CD4-positive, alpha-beta memory T cell (primary cell): ENCODE measurements around the gene SP5. TPM values are rescaled to one million over a fixed set of nuclear protein-coding genes. Genes with fewer than 3 reads are reported as not detected.

Source experiments
- CTCF ChIA-PET: fragments of 350-600 bp; sonication (Branson Sonifier 250); formaldehyde crosslinking; loops from one replicate; lab custom pipeline; 2021; ENCODE audit warnings: inconsistent platforms; ENCODE audit not compliant: partially characterized antibody; lab: Charles Lee
- POLR2A ChIA-PET: fragments of 350-600 bp; sonication (Branson Sonifier 250); formaldehyde crosslinking; loops from one replicate; lab custom pipeline; 2021; ENCODE audit not compliant: partially characterized antibody; lab: Charles Lee
- DNase-seq, 5 donors: peaks; one replicate each; pipeline versions ENCODE4 v3.0.0 to v3.0.0-alpha.2; 2020 to 2022; ENCODE audit warnings: mixed read lengths in 1 of 5
- H3K27ac ChIP-seq: one replicate; pipeline ENCODE4 v1.7.0; 2013; ENCODE audit warnings: low read depth, low read length
- H3K27me3 ChIP-seq: 2 replicates; pipeline ENCODE4 v1.7.0; 2013; ENCODE audit warnings: mild to moderate bottlenecking, low read length, moderate library complexity; ENCODE audit not compliant: insufficient read depth
- H3K36me3 ChIP-seq: 2 replicates; pipeline ENCODE4 v1.7.0; 2013; ENCODE audit warnings: mild to moderate bottlenecking, low read length, moderate library complexity; ENCODE audit not compliant: insufficient read depth
- H3K4me1 ChIP-seq: 2 replicates; pipeline ENCODE4 v1.7.0; 2013; ENCODE audit warnings: mild to moderate bottlenecking, low read length, moderate library complexity; ENCODE audit not compliant: insufficient read depth
- H3K4me3 ChIP-seq, 2 donors: one replicate each; pipeline ENCODE4 v1.7.0; 2013; ENCODE audit warnings: low read length in 2 of 2, mild to moderate bottlenecking in 1 of 2
- H3K9me3 ChIP-seq, 2 donors: one replicate each; pipeline ENCODE4 v1.7.0; 2013; ENCODE audit warnings: low read length in 2 of 2, control low read depth in 1 of 2; ENCODE audit not compliant: control insufficient read depth in 1 of 2
- H3K27ac Mint-ChIP-seq, 7 donors: one replicate each; pipeline ENCODE4 v1.8.0; 2020 to 2021; ENCODE audit warnings: mixed read lengths in 7 of 7, mild to moderate bottlenecking in 6 of 7, inconsistent platforms in 3 of 7, moderate library complexity in 3 of 7
- H3K27me3 Mint-ChIP-seq, 2 donors: one replicate each; pipeline ENCODE4 v1.8.0; 2020 to 2021; ENCODE audit warnings: mixed read lengths in 2 of 2
- H3K36me3 Mint-ChIP-seq, 2 donors: one replicate each; pipeline ENCODE4 v1.8.0; 2020 to 2021; ENCODE audit warnings: mixed read lengths in 2 of 2, inconsistent platforms in 1 of 2, mild to moderate bottlenecking in 1 of 2
- H3K4me1 Mint-ChIP-seq, 4 donors: one replicate each; pipeline ENCODE4 v1.8.0; 2020 to 2021; ENCODE audit warnings: mixed read lengths in 4 of 4, mild to moderate bottlenecking in 1 of 4
- H3K4me3 Mint-ChIP-seq, 8 donors: one replicate each; pipeline ENCODE4 v1.8.0; 2020 to 2021; ENCODE audit warnings: mixed read lengths in 8 of 8, mild to moderate bottlenecking in 7 of 8, moderate library complexity in 6 of 8, inconsistent platforms in 3 of 8
- H3K9me3 Mint-ChIP-seq, 8 donors: one replicate each; pipeline ENCODE4 v1.8.0; 2020 to 2021; ENCODE audit warnings: mixed read lengths in 8 of 8, mild to moderate bottlenecking in 5 of 8, inconsistent platforms in 3 of 8, moderate library complexity in 1 of 8
- intact Hi-C: fragments of 100-400 bp; cut with micrococcal nuclease; formaldehyde crosslinking; loops from one replicate; pipeline ENCODE4 v1.15.1; 2023
- polyA plus RNA-seq, 2 donors: library from polyadenylated mRNA; unstranded; fragments of 300-500 nt; fragmentation: Illumina TruSeq; gene quantifications; one replicate each; pipeline ENCODE4 v1.2.3, GENCODE V29; 2021
- total RNA-seq, 2 experiments: library from RNA; stranded (reverse); gene quantifications; one replicate each; pipeline ENCODE4 v1.2.3, GENCODE V29; 2021

SP5 gene
- total and polyA plus RNA-seq, 4 experiments from 2014 or later = not detected

DNA sequence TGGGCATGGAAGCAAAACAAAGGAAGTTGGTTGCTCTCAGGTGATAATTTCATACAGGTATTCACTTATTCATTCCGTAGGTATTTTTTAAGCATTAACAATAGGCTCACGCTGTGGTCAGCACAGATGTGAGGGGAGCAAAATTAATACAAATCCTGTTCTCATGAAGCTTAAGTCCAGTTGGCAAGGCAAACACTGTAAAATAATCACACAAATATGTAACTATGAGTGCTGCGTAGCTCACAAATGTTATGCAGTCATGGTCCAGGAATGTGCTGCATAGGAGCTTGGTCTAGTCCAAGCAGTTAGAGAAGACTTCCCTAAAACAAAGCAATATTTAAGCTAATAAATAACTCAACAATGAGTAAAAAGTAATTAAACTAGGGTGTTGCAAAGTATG, 23.9 kb downstream of the SP5 start:
- no peak for DNase-seq
- intact Hi-C loops = no loop called here
- Histone ChIP-seq H3K4me3 (no peak overlapping the region), H3K9me3 (no peaks in the 10 kb centered on the region), H3K27me3 (peaks cover 6% of the 10 kb centered on the region), H3K36me3 (no peaks in the 10 kb centered on the region), H3K4me1 (no peaks in the 10 kb centered on the region), H3K27ac (no peak overlapping the region)
- Mint-ChIP-seq H3K27ac (no peak overlapping the region), H3K4me3 (no peak overlapping the region), H3K4me1 (no peaks in the 10 kb centered on the region), H3K27me3 (peaks cover 15% of the 10 kb centered on the region in 2 donors), H3K36me3 (no peaks in the 10 kb centered on the region), H3K9me3 (peaks cover 0 to 14% (median 5%) of the 10 kb centered on the region in 8 donors)
- ChIA-PET POLR2A (no interaction called here), CTCF (interaction anchor here (0.5 to 1.1 kb wide), 2 partner anchors 330 to 1818 kb away, joined by 3 read pairs; no protein-coding TSS in a partner anchor)

DNA sequence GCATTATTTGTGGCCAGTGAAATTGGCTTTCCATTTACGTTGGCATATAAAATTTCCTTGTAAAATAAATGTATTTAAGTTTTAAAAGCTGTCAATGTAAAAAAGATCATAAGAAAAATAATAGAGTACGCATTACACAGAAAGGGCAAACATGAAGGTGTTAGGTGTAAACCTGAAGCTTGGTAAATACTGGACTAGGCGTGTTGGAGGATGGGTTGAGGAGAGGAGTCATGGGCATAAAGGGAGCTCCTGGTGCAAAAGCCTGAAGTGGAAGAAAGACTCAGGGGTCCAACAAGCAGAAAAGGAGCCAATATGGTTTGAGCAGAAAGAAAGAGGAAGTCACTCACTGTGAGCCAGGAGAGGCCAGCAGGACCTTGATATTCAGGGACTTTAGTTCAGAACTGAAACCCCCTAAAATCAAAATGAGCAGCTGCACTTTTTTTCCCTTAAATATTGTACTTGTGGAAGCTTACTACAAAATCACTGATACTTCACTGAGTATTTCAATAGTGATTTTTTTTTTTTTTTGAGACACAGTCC, 24.4 kb downstream of the SP5 start:
- Mint-ChIP-seq H3K36me3 (no peaks in the 10 kb centered on the region), H3K4me1 (no peaks in the 10 kb centered on the region), H3K27ac (no peak overlapping the region), H3K9me3 (peaks cover 0 to 14% (median 5%) of the 10 kb centered on the region in 8 donors), H3K27me3 (peaks cover 18 to 20% of the 10 kb centered on the region in 2 donors), H3K4me3 (no peak overlapping the region)
- Histone ChIP-seq H3K27ac (no peak overlapping the region), H3K36me3 (no peaks in the 10 kb centered on the region), H3K4me1 (no peaks in the 10 kb centered on the region), H3K4me3 (no peak overlapping the region), H3K9me3 (no peaks in the 10 kb centered on the region), H3K27me3 (peaks cover 6% of the 10 kb centered on the region)
- CTCF ChIA-PET = interaction anchor here (0.5 to 1.1 kb wide), 2 partner anchors 330 to 1818 kb away, joined by 3 read pairs; no protein-coding TSS in a partner anchor
- POLR2A ChIA-PET = no interaction called here
- DNase-seq = no peak
- intact Hi-C loops = no loop called here

DNA sequence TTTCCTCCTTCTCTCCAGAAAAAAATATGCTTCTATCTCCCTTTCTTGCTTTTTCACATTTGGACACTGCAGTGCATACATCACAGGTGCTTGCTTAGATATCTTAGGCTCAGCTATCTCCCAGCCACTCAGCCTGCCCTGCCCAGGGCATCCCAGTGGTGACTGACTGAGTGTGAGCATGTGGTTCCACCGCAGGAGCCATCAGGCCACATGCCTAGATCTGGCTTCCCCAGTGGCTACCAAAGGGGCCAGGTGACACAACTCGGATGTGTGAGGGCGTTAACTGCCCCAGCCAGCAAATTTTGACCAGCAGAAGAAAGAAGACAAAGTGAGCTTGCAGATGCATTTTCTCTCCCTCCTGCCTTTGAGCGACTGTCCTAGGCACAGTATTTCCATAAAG, 25.5 kb downstream of the SP5 start:
- H3K36me3 Mint-ChIP-seq = no peaks in the 10 kb centered on the region
- H3K9me3 ChIP-seq = no peaks in the 10 kb centered on the region
- H3K4me1 Mint-ChIP-seq = no peaks in the 10 kb centered on the region
- no peaks in the 10 kb centered on the region for H3K4me1 ChIP-seq
- H3K4me3 ChIP-seq = no peak overlapping the region
- H3K9me3 Mint-ChIP-seq = peaks cover 0 to 14% (median 5%) of the 10 kb centered on the region in 8 donors
- H3K36me3 ChIP-seq = no peaks in the 10 kb centered on the region
- CTCF ChIA-PET = no interaction called here
- no peak for DNase-seq
- H3K27ac Mint-ChIP-seq = no peak overlapping the region
- no peak overlapping the region for H3K4me3 Mint-ChIP-seq
- intact Hi-C loops = no loop called here
- peaks cover 22 to 25% of the 10 kb centered on the region in 2 donors for H3K27me3 Mint-ChIP-seq
- H3K27ac ChIP-seq = no peak overlapping the region
- H3K27me3 ChIP-seq = peaks cover 6% of the 10 kb centered on the region
- POLR2A ChIA-PET = no interaction called here

DNA sequence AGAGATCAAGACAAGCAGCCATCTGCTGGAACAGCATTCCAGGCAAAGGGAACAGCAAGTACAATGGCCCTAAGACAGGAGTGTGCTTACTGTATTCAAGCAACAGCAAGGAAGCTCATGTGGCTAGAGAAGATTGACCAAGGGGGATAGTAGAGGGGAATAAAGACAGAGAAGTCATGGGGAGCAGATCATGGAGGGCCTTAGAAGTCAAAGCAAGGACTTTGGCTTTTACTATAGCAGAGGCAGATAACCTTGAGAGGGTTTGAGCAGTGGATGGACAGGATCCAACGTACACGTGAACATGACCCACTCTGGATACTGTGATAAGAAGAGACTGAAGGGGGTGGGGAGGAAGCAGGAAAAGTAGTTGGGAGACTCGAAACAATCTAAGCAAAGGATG, 26.9 kb downstream of the SP5 start:
- Histone ChIP-seq H3K36me3 (no peaks in the 10 kb centered on the region), H3K9me3 (no peaks in the 10 kb centered on the region), H3K4me3 (no peak overlapping the region), H3K27me3 (peaks cover 6% of the 10 kb centered on the region), H3K27ac (no peak overlapping the region), H3K4me1 (no peaks in the 10 kb centered on the region)
- intact Hi-C loops = no loop called here
- ChIA-PET POLR2A (no interaction called here), CTCF (no interaction called here)
- no peak overlapping the region for H3K27ac Mint-ChIP-seq
- H3K36me3 Mint-ChIP-seq = no peaks in the 10 kb centered on the region
- H3K4me1 Mint-ChIP-seq = no peaks in the 10 kb centered on the region
- no peak for DNase-seq
- peaks cover 17 to 23% of the 10 kb centered on the region in 2 donors for H3K27me3 Mint-ChIP-seq
- H3K4me3 Mint-ChIP-seq = no peak overlapping the region
- H3K9me3 Mint-ChIP-seq = peaks cover 0 to 10% (median 3%) of the 10 kb centered on the region in 8 donors

DNA sequence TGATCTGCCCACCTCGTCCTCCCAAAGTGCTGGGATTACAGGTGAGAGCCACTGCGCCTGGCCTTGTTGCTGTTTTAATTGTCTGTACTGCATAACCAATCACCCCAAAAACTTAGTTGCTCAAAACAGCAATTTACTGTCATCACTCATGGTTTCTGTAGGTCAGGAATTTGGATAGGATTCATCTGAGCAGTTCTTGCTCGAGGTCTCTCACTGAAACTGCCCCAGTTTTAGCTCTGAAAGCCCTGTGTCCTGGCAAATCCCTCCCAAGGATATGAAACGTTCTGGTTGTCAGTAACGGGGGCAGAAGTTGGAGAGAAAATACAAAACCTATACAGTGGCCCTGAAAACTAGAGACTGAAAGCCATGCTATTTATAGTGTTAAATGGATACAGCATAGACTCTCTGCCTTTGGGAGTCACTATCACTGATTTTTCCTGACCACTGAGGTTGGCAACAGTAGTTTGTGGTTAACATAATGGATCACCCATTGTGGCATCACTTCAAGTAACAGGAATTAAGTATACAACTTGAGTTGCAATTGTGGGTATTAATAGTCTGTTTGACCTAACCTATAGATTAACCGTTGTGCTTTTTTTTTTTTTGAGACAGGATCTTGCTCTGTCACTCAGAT, 27.9 kb downstream of the SP5 start:
- Mint-ChIP-seq H3K4me1 (no peaks in the 10 kb centered on the region), H3K27me3 (peaks cover 23 to 32% of the 10 kb centered on the region in 2 donors), H3K36me3 (no peaks in the 10 kb centered on the region), H3K27ac (no peak overlapping the region), H3K4me3 (no peak overlapping the region), H3K9me3 (peaks cover 0 to 2% (median 0%) of the 10 kb centered on the region in 8 donors)
- DNase-seq = no peak
- Histone ChIP-seq H3K27ac (no peak overlapping the region), H3K9me3 (no peaks in the 10 kb centered on the region), H3K4me3 (no peak overlapping the region), H3K36me3 (no peaks in the 10 kb centered on the region), H3K27me3 (peaks cover 6% of the 10 kb centered on the region), H3K4me1 (no peaks in the 10 kb centered on the region)
- POLR2A ChIA-PET = no interaction called here
- CTCF ChIA-PET = no interaction called here
- intact Hi-C loops = no loop called here

DNA sequence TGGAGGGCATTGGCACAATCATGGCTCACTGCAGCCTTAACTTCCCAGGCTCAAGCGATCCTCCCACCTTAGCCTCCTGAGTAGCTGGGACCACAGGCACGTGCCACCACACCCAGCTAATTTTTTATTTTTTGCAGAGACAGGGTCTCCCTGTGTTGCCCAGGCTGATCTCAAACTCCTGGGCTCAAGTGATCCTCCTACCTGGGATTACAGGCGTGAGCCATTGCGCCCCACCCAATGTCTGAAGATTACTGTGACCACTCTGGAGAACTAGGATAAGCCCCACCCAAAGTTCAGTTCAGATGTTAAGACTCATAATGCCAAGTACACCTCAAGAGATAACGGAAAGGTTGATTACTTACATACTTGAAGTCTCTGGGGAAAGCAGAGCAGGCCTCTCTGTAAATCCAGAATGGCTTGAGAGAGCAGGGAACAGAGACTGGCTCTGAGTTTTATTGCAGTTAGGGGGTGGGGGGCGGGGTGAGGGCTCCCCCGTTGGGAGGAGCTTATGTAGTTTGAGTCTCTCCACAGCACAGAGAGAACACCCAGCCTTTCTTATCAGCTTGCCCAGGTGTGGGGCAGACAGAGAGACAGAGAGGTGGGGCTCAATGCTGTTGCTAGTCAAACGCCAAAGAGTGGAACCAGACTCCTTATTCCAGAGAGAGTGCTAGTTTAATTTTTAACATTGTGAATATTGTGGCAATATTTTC, 28.5 kb downstream of the SP5 start:
- Histone ChIP-seq H3K9me3 (no peaks in the 10 kb centered on the region), H3K27ac (no peak overlapping the region), H3K27me3 (peaks cover 6% of the 10 kb centered on the region), H3K4me1 (no peaks in the 10 kb centered on the region), H3K4me3 (no peak overlapping the region), H3K36me3 (no peaks in the 10 kb centered on the region)
- Mint-ChIP-seq H3K4me3 (no peak overlapping the region), H3K27ac (no peak overlapping the region), H3K9me3 (peaks cover 0 to 2% (median 0%) of the 10 kb centered on the region in 8 donors), H3K27me3 (peaks cover 25 to 30% of the 10 kb centered on the region in 2 donors), H3K4me1 (no peaks in the 10 kb centered on the region), H3K36me3 (no peaks in the 10 kb centered on the region)
- ChIA-PET CTCF (no interaction called here), POLR2A (no interaction called here)
- intact Hi-C loops = no loop called here
- no peak for DNase-seq

DNA sequence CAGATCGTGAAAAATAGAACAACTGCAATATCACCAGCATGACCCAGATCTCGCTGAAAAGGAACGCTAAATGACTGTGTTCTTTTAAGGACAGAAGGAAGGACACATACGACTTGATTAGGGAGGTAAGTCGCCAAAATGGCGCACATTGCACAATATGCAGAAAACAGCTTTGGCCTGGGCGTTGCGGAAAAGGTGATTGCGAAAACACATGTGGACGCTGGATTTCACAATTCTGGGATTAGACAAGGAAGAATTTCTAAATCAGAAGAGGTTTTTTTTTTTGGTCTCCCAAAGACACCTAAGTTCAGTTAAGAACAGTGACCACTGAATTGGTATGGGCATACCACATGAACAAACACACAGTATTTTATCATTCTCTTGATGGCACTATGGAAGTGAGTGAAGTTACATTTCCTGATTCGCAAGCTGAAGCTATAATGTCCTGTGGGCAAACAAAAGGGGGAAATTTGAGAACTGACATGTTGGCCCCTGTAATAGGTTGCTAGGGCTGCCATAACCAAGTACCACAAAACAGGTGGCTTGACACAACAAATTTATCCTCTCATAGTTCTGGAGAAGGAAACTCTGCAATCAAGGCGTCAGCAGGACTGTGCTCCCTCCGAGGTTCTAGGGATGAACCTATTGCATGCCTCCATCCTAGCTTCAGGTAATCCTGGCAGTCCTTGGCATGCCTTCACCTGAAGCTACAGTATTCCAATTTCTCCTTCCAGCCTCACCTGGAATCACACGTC, 29.3 kb downstream of the SP5 start:
- intact Hi-C loops = no loop called here

More for the DNA sequence above, 29.3 kb downstream of the SP5 start:
- no peak for DNase-seq
- POLR2A ChIA-PET = no interaction called here
- Mint-ChIP-seq H3K4me1 (no peaks in the 10 kb centered on the region), H3K27me3 (peaks cover 22 to 31% of the 10 kb centered on the region in 2 donors), H3K27ac (no peak overlapping the region), H3K9me3 (no peaks in the 10 kb centered on the region), H3K36me3 (no peaks in the 10 kb centered on the region), H3K4me3 (no peak overlapping the region)
- Histone ChIP-seq H3K4me1 (no peaks in the 10 kb centered on the region), H3K27me3 (peaks cover 6% of the 10 kb centered on the region), H3K4me3 (no peak overlapping the region), H3K36me3 (no peaks in the 10 kb centered on the region), H3K9me3 (no peaks in the 10 kb centered on the region), H3K27ac (no peak overlapping the region)
- CTCF ChIA-PET = no interaction called here
